HL-60 (cell line): Measurements from ENCODE around the gene ADGRB3.

Source experiments
- TF ChIP-seq, protein P1 (sequence below): IDR thresholded peaks from 2 replicates; pipeline ENCODE4 v1.6.1; 2012; ENCODE audit warnings: low read depth; ENCODE audit not compliant: insufficient replicate concordance
- TF ChIP-seq, protein P2 (sequence below): IDR thresholded peaks from one replicate; pipeline ENCODE4 v1.5.1; 2011; ENCODE audit warnings: low read length, control low read depth, inconsistent platforms; ENCODE audit not compliant: insufficient read depth

DNA sequence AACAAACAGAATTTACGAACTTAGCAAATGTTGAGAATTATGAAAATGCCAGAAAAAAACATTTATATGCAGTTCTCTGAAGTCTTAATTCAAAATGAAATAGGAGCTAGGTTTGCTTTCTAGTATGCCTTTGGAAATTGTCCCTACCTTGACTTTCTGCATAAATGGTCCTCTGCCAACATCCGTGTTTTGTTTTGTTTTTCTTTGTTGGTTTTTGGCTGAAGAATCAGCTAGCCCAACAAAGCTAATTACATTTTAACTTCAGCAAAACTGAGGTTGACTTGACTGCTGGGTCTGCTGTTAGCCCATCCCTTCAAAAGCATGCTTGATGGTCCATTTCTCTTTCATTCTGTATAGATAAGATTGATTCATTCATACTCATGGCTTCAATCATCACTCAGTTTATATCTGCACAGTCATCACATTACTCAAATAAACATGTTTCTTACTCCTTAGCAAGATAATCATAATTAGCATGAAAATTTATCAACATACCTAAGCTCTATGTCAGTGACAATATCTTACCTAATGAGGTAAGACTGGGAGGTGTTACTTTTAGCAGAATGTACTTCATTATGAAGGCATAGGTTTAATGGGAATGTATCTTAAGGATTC lies 76.4 kb downstream of the ADGRB3 start:
- TF ChIP-seq, protein P1, sequence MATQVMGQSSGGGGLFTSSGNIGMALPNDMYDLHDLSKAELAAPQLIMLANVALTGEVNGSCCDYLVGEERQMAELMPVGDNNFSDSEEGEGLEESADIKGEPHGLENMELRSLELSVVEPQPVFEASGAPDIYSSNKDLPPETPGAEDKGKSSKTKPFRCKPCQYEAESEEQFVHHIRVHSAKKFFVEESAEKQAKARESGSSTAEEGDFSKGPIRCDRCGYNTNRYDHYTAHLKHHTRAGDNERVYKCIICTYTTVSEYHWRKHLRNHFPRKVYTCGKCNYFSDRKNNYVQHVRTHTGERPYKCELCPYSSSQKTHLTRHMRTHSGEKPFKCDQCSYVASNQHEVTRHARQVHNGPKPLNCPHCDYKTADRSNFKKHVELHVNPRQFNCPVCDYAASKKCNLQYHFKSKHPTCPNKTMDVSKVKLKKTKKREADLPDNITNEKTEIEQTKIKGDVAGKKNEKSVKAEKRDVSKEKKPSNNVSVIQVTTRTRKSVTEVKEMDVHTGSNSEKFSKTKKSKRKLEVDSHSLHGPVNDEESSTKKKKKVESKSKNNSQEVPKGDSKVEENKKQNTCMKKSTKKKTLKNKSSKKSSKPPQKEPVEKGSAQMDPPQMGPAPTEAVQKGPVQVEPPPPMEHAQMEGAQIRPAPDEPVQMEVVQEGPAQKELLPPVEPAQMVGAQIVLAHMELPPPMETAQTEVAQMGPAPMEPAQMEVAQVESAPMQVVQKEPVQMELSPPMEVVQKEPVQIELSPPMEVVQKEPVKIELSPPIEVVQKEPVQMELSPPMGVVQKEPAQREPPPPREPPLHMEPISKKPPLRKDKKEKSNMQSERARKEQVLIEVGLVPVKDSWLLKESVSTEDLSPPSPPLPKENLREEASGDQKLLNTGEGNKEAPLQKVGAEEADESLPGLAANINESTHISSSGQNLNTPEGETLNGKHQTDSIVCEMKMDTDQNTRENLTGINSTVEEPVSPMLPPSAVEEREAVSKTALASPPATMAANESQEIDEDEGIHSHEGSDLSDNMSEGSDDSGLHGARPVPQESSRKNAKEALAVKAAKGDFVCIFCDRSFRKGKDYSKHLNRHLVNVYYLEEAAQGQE = no peak
- TF ChIP-seq, protein P2, sequence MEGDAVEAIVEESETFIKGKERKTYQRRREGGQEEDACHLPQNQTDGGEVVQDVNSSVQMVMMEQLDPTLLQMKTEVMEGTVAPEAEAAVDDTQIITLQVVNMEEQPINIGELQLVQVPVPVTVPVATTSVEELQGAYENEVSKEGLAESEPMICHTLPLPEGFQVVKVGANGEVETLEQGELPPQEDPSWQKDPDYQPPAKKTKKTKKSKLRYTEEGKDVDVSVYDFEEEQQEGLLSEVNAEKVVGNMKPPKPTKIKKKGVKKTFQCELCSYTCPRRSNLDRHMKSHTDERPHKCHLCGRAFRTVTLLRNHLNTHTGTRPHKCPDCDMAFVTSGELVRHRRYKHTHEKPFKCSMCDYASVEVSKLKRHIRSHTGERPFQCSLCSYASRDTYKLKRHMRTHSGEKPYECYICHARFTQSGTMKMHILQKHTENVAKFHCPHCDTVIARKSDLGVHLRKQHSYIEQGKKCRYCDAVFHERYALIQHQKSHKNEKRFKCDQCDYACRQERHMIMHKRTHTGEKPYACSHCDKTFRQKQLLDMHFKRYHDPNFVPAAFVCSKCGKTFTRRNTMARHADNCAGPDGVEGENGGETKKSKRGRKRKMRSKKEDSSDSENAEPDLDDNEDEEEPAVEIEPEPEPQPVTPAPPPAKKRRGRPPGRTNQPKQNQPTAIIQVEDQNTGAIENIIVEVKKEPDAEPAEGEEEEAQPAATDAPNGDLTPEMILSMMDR = no peak
